HCT116 (cell line): Measurements from ENCODE around the gene CCDC102B. TPM values are rescaled to one million over a fixed set of nuclear protein-coding genes. Genes with fewer than 3 reads are reported as not detected.

ENCODE experiments used
- ATAC-seq: fragments of 200-7000 bp; cut with Tn5 transposase; 2 replicates; pipeline ENCODE4 v1.9.1; 2020; ENCODE audit warnings: mild to moderate bottlenecking, moderate library complexity
- BruUV-seq: library from RNA; stranded (reverse); fragments of 400-500 nt; replicated peaks from 2 replicates; lab custom pipeline; 2021; lab: Mats Ljungman, UMichigan
- CTCF ChIA-PET: fragments of 300-600 bp; sonication (Branson Sonifier 250); formaldehyde crosslinking; loops from one replicate; lab custom pipeline; 2021; ENCODE audit warnings: antibody characterized with exemption; lab: Charles Lee
- POLR2A ChIA-PET: fragments of 300-600, 350-600 bp; sonication (Branson Sonifier 250); formaldehyde crosslinking; loops from one replicate; lab custom pipeline; 2021; ENCODE audit warnings: antibody characterized with exemption; lab: Charles Lee
- RAD21 ChIA-PET, 2 experiments: fragments of 300-600 bp; sonication (Branson Sonifier 250); formaldehyde crosslinking; loops; one replicate each; lab custom pipeline; 2023; ENCODE audit warnings: low total read pairs in 2 of 2; ENCODE audit not compliant: uncharacterized antibody in 2 of 2, unreplicated experiment in 2 of 2, low non-redundant PET in 1 of 2; lab: Charles Lee
- DNase-seq: peaks from one replicate; pipeline ENCODE4 v3.0.0-alpha.2; 2010; ENCODE audit warnings: low read depth, low spot score
- H2AFZ ChIP-seq: fragments of 200-600 bp; shearing (Covaris generic), sonication (generic); 2 replicates; pipeline ENCODE4 v1.6.1; 2017; ENCODE audit warnings: low read depth, mixed run types, mixed read lengths, antibody characterized with exemption, low read length; ENCODE audit not compliant: poor library complexity, severe bottlenecking
- H3K27ac ChIP-seq: 2 replicates; pipeline ENCODE4 v1.5.1; 2012; ENCODE audit warnings: low read depth, low read length
- H3K27me3 ChIP-seq: fragments of 200-600 bp; sonication (generic); 2 replicates; pipeline ENCODE4 v1.6.1; 2016; ENCODE audit warnings: mixed run types, low read length, mixed read lengths; ENCODE audit not compliant: insufficient read depth
- H3K36me3 ChIP-seq, 2 experiments: fragments of 200-500 bp in 1 of 2; fragments of 200-600 bp in 1 of 2; sonication (Bioruptor generic) in 1 of 2; sonication (generic) in 1 of 2; 2 replicates each; pipeline versions ENCODE4 v1.5.1 to v1.6.1; 2014 to 2016; ENCODE audit warnings: low read length in 2 of 2, inconsistent platforms in 1 of 2, mixed read lengths in 1 of 2, mixed run types in 1 of 2; ENCODE audit not compliant: insufficient read depth in 2 of 2, control insufficient read depth in 1 of 2
- H3K4me1 ChIP-seq, 2 experiments: fragments of 200-600 bp in 1 of 2; sonication (generic) in 1 of 2; 2 replicates each; pipeline versions ENCODE4 v1.5.1 to v1.6.1; 2012 to 2017; ENCODE audit warnings: low read length in 2 of 2, inconsistent platforms in 1 of 2, mild to moderate bottlenecking in 1 of 2, mixed read lengths in 1 of 2, mixed run types in 1 of 2, moderate library complexity in 1 of 2; ENCODE audit not compliant: insufficient read depth in 2 of 2, control insufficient read depth in 1 of 2
- H3K4me2 ChIP-seq: fragments of 200-600 bp; sonication (generic); 2 replicates; pipeline ENCODE4 v1.6.1; 2017; ENCODE audit warnings: mixed run types, low read length, mixed read lengths
- H3K4me3 ChIP-seq, 2 experiments: fragments of 200-600 bp in 1 of 2; sonication (generic) in 1 of 2; replicated peaks in 1 of 2; 2 replicates each; pipeline ENCODE4 v1.5.1; 2011 to 2016; ENCODE audit warnings: low read length in 2 of 2, control low read depth in 1 of 2, low read depth in 1 of 2, mild to moderate bottlenecking in 1 of 2, mixed read lengths in 1 of 2, mixed run types in 1 of 2
- H3K79me2 ChIP-seq: fragments of 200-600 bp; sonication (generic); 2 replicates; pipeline ENCODE4 v1.6.1; 2017; ENCODE audit warnings: mild to moderate bottlenecking, mixed run types, low read length, moderate library complexity, mixed read lengths; ENCODE audit not compliant: insufficient read depth
- H3K9ac ChIP-seq: fragments of 200-600 bp; sonication (generic); 2 replicates; pipeline ENCODE4 v1.6.1; 2016; ENCODE audit warnings: low read length, mixed read lengths
- H3K9me2 ChIP-seq: fragments of 200-600 bp; sonication (generic), shearing (Covaris generic); 2 replicates; pipeline ENCODE4 v1.6.1; 2017; ENCODE audit warnings: mixed run types, mild to moderate bottlenecking, moderate library complexity; ENCODE audit not compliant: insufficient read depth
- H3K9me3 ChIP-seq, 2 experiments: fragments of 200-500 bp in 1 of 2; fragments of 200-600 bp in 1 of 2; sonication (Bioruptor generic) in 1 of 2; sonication (generic) in 1 of 2; 2 replicates each; pipeline ENCODE4 v1.6.1; 2014 to 2017; ENCODE audit warnings: low read length in 2 of 2, mixed read lengths in 2 of 2, inconsistent platforms in 1 of 2, low read depth in 1 of 2, mild to moderate bottlenecking in 1 of 2, mixed run types in 1 of 2, moderate library complexity in 1 of 2; ENCODE audit not compliant: control insufficient read depth in 1 of 2, insufficient read depth in 1 of 2
- H4K20me1 ChIP-seq: fragments of 200-600 bp; sonication (generic), shearing (Covaris generic); 2 replicates; pipeline ENCODE4 v1.6.1; 2017; ENCODE audit warnings: mixed run types, mild to moderate bottlenecking, moderate library complexity; ENCODE audit not compliant: insufficient read depth
- CBX3 ChIP-seq: IDR thresholded peaks from 2 replicates; pipeline ENCODE4 v1.6.1; 2012; ENCODE audit warnings: low read depth
- FOSL1 ChIP-seq: IDR thresholded peaks from 2 replicates; pipeline ENCODE4 v1.6.1; 2012; ENCODE audit warnings: low read depth
- JUND ChIP-seq: IDR thresholded peaks from 2 replicates; pipeline ENCODE4 v1.6.1; 2012
- POLR2AphosphoS5 ChIP-seq: IDR thresholded peaks from 2 replicates; pipeline ENCODE4 v1.6.1; 2011; ENCODE audit warnings: mild to moderate bottlenecking, low read depth, low read length, moderate library complexity
- SIN3A ChIP-seq: IDR thresholded peaks from 2 replicates; pipeline ENCODE4 v1.6.1; 2012; ENCODE audit warnings: low read depth
- SRF ChIP-seq: IDR thresholded peaks from 2 replicates; pipeline ENCODE4 v1.6.1; 2012; ENCODE audit warnings: low read depth
- YY1 ChIP-seq: IDR thresholded peaks from 2 replicates; pipeline ENCODE4 v1.6.1; 2011; ENCODE audit warnings: low read length, low read depth, moderate library complexity, mild to moderate bottlenecking; ENCODE audit not compliant: insufficient replicate concordance; ENCODE audit errors: extremely low read depth
- intact Hi-C: fragments of 100-400 bp; cut with micrococcal nuclease; formaldehyde crosslinking; loops from 2 replicates; pipeline ENCODE4 v1.10.0; 2022
- total RNA-seq: library from RNA; stranded (reverse); gene quantifications from one replicate; pipeline ENCODE4 v1.2.1, GENCODE V29; 2021; ENCODE audit not compliant: unreplicated experiment

Gene CCDC102B
- total RNA-seq, 1 experiment from 2014 or later = 1.9 TPM

DNA sequence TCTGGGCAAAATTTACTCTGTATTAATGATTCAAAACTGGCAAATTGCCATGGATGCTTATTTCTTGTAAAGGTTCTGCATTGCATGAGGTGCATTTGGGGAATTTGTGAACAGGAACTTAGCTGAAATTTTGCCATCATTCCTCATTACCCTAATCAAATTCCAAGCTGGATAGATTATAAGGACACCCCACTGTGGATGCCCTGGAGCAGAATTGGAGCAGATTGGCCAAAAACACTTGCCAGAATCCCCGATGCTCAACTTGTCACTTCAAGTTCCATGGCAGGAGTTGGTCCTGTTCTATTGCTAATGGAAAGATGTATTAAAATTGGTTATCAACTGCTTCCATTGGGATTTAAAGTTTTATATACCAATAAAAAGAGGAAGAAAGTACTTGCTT lies 237.9 kb downstream of the CCDC102B start:
- no peaks in the 10 kb centered on the region for H3K9me3 ChIP-seq
- TF ChIP-seq POLR2AphosphoS5 (no peak), FOSL1 (no peak), YY1 (no peak), SIN3A (no peak), SRF (no peak), CBX3 (no peak), JUND (no peak)
- H3K79me2 ChIP-seq = no peaks in the 10 kb centered on the region
- no peak overlapping the region for H3K4me2 ChIP-seq
- no peaks in the 10 kb centered on the region for H3K9me2 ChIP-seq
- no peaks in the 10 kb centered on the region for H3K27me3 ChIP-seq
- DNase-seq (no peak), ATAC-seq (no peak)
- no peak overlapping the region for H2AFZ ChIP-seq
- ChIA-PET CTCF (no interaction called here), POLR2A (no interaction called here), RAD21 (no interaction called here)
- no peak overlapping the region for H3K9ac ChIP-seq
- no peaks in the 10 kb centered on the region for H4K20me1 ChIP-seq
- BruUV-seq = no TSS peak
- H3K4me1 ChIP-seq = no peaks in the 10 kb centered on the region
- intact Hi-C loops = no loop called here
- H3K27ac ChIP-seq = no peak overlapping the region
- H3K4me3 ChIP-seq = no peak overlapping the region
- H3K36me3 ChIP-seq = no peaks in the 10 kb centered on the region

GRCh38 chr18:69044215-69044614 lies 246.3 kb downstream of the CCDC102B start:
- H3K9me2 ChIP-seq = no peaks in the 10 kb centered on the region
- ChIA-PET RAD21 (no interaction called here), CTCF (no interaction called here), POLR2A (no interaction called here)
- H3K27me3 ChIP-seq = no peaks in the 10 kb centered on the region
- no peak overlapping the region for H3K9ac ChIP-seq
- no peak overlapping the region for H3K4me3 ChIP-seq
- no peaks in the 10 kb centered on the region for H3K36me3 ChIP-seq
- H3K27ac ChIP-seq = no peak overlapping the region
- TF ChIP-seq JUND = no peak
- no TSS peak for BruUV-seq
- H3K79me2 ChIP-seq = no peaks in the 10 kb centered on the region
- ATAC-seq (no peak), DNase-seq (no peak)
- intact Hi-C loops = no loop called here
- no peaks in the 10 kb centered on the region for H3K4me1 ChIP-seq
- H3K9me3 ChIP-seq = no peaks in the 10 kb centered on the region
- H4K20me1 ChIP-seq = no peaks in the 10 kb centered on the region
- no peak overlapping the region for H2AFZ ChIP-seq
- H3K4me2 ChIP-seq = no peak overlapping the region
